ENCODE measurements around the gene MAFG. TPM values are rescaled to one million over a fixed set of nuclear protein-coding genes. Genes with fewer than 3 reads are reported as not detected.

Gene MAFG
- total and polyA plus RNA-seq, 8 donors, result 2.3 to 30.4 (median 11.2) TPM

DNA sequence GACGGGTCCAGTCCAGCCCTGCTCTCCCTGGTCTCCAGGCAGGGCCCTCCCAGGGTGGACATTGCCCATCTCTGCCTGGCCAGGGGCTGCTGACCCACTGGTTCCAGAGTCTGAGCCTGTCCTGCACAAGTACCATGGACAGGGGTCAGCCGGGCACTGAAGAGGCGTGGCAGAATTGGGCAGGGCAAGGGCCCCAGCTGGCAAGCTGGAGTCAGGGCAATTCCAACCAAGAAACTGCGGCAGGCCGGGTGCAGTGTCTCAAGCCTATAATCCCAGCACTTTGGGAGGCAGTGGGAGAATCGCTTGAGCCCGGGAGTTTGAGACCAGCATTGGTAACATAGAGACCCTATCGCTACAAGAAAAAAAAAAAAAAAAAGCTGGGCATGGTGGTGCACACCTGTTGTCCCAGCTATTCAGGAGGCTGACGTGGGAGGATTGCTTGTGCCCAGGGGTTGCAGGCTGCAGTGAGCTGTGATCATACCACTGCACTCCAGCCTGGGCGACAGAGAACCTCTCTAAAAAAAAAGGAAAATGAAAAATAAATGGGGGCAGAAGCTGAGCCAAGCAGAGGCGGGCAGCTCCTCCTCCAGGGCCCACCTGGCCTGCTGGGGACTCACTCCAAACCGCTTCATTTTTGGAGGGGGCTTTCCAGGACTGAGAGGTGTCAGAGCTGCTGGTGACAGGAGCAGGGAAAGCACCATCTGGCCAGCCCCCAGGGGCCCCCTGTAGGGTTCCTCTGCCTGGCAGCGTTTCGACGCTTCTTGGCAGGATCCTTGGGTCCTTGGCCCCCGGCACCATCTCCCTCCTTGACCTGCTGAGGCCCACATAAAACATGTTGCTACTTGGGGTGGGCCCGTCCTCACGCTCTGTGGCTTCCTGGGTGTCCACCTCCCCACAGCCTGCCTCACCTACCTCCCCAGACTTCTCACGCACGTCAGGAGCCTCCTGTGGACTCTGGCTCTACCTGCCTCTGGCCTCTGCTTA, 2.9 kb upstream of the MAFG start:
- Histone ChIP-seq H3K4me1 (peaks cover 22 to 37% (median 27%) of the 10 kb centered on the region in 4 donors), H3K27me3 (peaks cover 0 to 39% (median 6%) of the 10 kb centered on the region in 3 donors), H3K9me3 (no peaks in the 10 kb centered on the region), H3K27ac (no peak overlapping the region), H3K36me3 (peaks cover 0 to 8% (median 2%) of the 10 kb centered on the region in 4 donors), H3K4me3 (no peak overlapping the region)
- TF ChIP-seq POLR2AphosphoS5 (IDR thresholded peaks at IDR 0.05), result no peak
- TF ChIP-seq EP300 (IDR thresholded peaks at IDR 0.05), result no peak
- TF ChIP-seq, protein P1, sequence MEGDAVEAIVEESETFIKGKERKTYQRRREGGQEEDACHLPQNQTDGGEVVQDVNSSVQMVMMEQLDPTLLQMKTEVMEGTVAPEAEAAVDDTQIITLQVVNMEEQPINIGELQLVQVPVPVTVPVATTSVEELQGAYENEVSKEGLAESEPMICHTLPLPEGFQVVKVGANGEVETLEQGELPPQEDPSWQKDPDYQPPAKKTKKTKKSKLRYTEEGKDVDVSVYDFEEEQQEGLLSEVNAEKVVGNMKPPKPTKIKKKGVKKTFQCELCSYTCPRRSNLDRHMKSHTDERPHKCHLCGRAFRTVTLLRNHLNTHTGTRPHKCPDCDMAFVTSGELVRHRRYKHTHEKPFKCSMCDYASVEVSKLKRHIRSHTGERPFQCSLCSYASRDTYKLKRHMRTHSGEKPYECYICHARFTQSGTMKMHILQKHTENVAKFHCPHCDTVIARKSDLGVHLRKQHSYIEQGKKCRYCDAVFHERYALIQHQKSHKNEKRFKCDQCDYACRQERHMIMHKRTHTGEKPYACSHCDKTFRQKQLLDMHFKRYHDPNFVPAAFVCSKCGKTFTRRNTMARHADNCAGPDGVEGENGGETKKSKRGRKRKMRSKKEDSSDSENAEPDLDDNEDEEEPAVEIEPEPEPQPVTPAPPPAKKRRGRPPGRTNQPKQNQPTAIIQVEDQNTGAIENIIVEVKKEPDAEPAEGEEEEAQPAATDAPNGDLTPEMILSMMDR (IDR thresholded peaks at IDR 0.05), result no peak
- no peak for TF ChIP-seq POLR2A (IDR thresholded peaks at IDR 0.05)
- 55 to 73% (median 67%) methylated on average over 17 to 20 of the region's 20 CpGs for WGBS, 5 donors
- DNase-seq, result no peak
- intact Hi-C loops (cut with DNase I; ENCODE audit: low total_unique reads), result no loop called here

DNA sequence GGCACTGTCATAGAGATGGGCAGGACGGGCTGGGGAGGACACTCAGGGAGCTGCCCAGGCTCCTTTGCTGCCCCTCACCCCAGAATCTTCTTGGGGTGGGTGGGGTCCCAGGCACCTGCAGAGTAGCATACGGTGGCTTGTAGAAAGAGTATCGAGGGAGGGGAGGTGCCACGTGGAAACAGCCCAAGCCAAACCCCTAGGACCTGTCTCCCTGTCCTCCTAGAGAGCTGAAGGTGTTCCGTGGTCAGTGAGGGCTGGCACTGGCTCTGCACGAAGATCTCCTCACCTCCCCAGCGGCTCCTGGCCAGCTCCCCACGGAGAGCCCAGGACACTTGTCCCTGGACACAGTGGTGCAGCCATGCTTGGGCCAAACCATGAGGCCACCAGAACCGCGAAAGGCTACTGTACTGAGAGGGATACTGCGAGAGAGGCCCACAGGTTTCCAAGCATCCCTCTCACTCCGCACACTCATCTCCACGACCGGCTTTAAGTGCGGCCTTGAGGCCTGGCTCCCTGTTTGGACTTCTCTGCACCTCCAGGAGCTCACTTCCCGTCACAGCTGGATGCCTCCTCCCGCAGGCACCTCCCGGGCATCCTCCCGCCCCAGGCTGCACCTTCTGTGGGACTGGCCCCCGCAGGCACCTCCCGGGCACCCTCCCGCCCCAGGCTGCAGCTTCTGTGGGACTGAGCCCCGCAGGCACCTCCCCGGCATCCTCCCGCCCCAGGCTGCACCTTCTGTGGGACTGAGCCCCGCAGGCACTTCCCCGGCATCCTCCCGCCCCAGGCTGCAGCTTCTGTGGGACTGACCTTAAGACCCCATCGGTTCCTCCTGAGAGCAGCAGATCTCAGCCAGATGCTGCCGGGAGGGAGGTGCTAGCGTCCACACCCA, 2.0 kb upstream of the MAFG start:
- Histone ChIP-seq H3K4me1 (peaks cover 31 to 39% (median 37%) of the 10 kb centered on the region in 4 donors), H3K36me3 (peaks cover 0 to 5% (median 2%) of the 10 kb centered on the region in 4 donors), H3K4me3 (peak overlapping the region in 1 of 4 donors; percentile 95), H3K27ac (no peak overlapping the region), H3K9me3 (no peaks in the 10 kb centered on the region), H3K27me3 (peaks cover 0 to 39% (median 6%) of the 10 kb centered on the region in 3 donors)
- 88 to 92% (median 89%) methylated on average over 28 to 31 of the region's 31 CpGs for WGBS, 5 donors
- no peak for DNase-seq
- intact Hi-C loops (cut with DNase I; ENCODE audit: low total_unique reads), result no loop called here
- TF ChIP-seq EP300 (IDR thresholded peaks at IDR 0.05) (no peak), POLR2A (IDR thresholded peaks at IDR 0.05) (no peak), POLR2AphosphoS5 (IDR thresholded peaks at IDR 0.05) (no peak)
- TF ChIP-seq, protein P1 (IDR thresholded peaks at IDR 0.05), result no peak

GRCh38 chr17:81928544-81929252, 1.2 kb upstream of the MAFG start:
- intact Hi-C loops (cut with DNase I; ENCODE audit: low total_unique reads), result no loop called here
- Histone ChIP-seq H3K4me1 (peaks cover 39 to 47% (median 44%) of the 10 kb centered on the region in 4 donors), H3K4me3 (peak overlapping the region; percentile 92 to 98 (median 94)), H3K27ac (peak overlapping the region in 2 of 5 donors; percentile 98 to 99), H3K27me3 (peaks cover 0 to 39% (median 6%) of the 10 kb centered on the region in 3 donors), H3K9me3 (no peaks in the 10 kb centered on the region), H3K36me3 (no peaks in the 10 kb centered on the region)
- no peak for TF ChIP-seq POLR2AphosphoS5 (IDR thresholded peaks at IDR 0.05)
- TF ChIP-seq EP300 (IDR thresholded peaks at IDR 0.05), result no peak
- no peak for TF ChIP-seq POLR2A (IDR thresholded peaks at IDR 0.05)
- TF ChIP-seq, protein P1 (IDR thresholded peaks at IDR 0.05), result no peak
- peak in 1 of 2 donors; percentile 57 for DNase-seq
- WGBS, 5 donors, result 23 to 46% (median 25%) methylated on average over 18 to 44 of the region's 44 CpGs
